Dermis microvascular lymphatic vessel endothelial cell (primary cell): ENCODE data around the gene NPIPB6. TPM values are rescaled to one million over a fixed set of nuclear protein-coding genes. Genes with fewer than 3 reads are reported as not detected.
"Not testable (repeated sequence)": the region's sequence is repeated elsewhere in the genome, so short reads cannot be mapped to it uniquely, and the experiment has no call there.

Experiments used
- DNase-seq, 2 donors: peaks; one replicate each; pipeline versions ENCODE4 v3.0.0 to v3.0.0-alpha.2; 2010; ENCODE audit warnings: low read depth in 2 of 2
- total RNA-seq: library from RNA; depleted of rRNA; stranded (reverse); fragments of >200 nt; gene quantifications from 2 replicates; pipeline ENCODE4 v1.2.1, GENCODE V29; 2014

NPIPB6 gene
- total RNA-seq, result not detected in 2 replicates

GRCh38 chr16:28363408-28363807 lies at the start of gene NPIPB6:
Gene NPIPB6, minus strand, starts transcription at chr16:28363508. Its CDS starts 686 bp downstream, at chr16:28362822.
- DNase-seq, result not testable (repeated sequence)

DNA sequence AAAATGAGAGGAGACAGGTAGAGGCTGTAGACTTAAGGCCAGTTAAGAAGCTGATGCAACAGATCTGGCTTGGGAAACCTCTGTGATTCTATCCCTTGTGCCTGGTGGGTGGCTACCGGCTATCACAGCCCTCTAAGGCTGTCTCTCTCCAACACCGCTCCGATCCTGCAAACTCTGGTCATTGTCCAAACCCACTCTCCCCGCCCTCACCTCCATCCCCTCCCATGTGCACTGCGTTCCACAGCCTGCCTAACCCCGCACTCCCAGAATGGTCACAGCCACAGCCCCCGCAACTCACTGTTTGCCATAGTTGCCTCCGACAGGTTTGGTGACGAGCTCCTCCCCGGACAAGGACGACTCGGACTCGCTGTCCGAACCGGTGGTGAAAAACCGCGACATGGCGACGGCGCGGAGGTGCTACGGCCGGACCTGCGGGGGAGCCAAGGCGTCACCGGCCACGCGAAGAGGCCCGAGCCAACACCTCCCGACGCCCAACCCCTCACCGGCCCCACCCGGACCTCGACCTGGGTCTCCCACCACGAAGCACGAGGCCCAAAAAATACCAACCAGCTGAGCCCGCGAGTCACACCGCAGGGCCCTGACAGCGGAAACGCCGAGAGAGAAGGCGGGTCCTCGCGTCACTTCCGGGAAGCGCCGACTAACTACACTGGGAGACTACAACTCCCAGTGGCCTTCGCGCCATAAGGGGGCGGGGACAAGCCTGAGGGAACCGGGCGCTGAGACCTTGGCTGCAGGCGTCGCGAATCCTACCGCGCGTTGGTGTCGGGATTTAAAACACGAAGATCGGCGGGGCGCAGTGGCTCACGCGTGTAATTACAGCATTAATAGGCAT lies 40.1 kb upstream of the NPIPB6 start, which contains the start of gene EIF3CL:
Gene EIF3CL (minus strand): TSS at position 622 of the 853 bp plus-strand sequence. CDS start 223 bp downstream, at position 399.
- not testable (repeated sequence) for DNase-seq

GRCh38 chr16:28392054-28392453 lies 28.7 kb upstream of the NPIPB6 start:
- not testable (repeated sequence) for DNase-seq

DNA sequence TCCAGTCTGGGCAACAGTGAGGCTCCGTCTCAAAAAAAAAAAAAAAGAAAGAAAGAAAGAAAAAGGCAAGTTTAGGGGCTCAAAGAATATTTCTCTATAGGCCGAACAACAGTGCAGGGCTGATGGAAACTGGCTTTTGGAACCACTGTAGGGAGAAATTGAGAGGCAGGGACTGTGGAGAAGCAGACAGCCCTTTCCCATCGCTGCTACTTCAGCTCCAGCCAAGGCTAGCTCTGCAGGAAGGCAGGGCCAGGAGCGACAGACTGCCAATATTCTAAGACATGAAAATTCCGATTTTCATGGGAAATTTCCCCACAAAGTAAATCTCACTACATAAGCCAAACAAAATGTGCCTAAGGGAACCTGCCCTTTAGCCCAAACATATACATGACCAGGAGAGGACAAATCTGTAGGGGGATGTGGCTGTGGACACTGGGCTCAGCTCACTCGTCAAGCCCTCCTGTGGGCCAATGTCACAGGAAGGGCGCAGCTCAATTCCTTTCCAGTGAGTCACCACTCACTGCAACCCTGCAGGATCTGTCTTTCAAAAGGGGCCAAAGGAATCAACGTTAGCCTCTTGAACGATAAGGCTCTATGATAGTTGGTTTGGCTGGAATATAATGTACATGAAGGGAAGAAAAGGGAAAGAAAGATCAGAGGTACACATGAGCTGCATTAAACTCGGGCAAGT lies 19.0 kb upstream of the NPIPB6 start:
- DNase-seq, result not testable (repeated sequence)

DNA sequence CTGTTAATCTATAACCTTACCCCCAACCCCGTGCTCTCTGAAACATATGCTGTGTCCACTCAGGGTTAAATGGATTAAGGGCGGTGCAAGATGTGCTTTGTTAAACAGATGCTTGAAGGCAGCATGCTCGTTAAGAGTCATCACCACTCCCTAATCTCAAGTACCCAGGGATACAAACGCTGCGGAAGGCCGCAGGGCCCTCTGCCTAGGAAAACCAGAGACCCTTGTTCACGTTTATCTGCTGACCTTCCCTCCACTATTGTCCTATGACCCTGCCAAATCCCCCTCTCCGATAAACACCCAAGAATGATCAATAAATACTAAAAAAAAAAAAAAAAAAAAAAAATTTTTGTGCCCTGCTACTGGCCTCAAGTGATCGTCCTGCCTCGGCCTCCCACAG lies 14.5 kb upstream of the NPIPB6 start:
- not testable (repeated sequence) for DNase-seq

DNA sequence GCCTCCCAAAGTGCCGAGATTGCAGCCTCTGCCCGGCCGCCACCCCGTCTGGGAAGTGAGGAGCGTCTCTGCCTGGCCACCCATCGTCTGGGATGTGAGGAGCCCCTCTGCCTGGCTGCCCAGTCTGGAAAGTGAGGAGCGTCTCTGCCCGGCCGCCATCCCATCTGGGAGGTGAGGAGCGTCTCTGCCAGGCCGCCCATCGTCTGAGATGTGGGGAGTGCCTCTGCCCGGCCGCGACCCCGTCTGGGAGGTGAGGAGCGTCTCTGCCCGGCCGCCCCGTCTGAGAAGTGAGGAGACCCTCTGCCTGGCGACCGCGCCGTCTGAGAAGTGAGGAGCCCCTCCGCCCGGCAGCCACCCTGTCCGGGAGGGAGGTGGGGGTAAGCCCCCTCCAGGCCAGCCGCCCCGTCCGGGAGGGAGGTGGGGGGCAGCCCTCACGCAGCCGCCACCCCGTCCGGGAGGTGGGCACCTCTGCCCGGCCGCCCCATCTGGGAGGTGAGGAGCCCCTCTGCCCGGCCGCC lies 13.9 kb upstream of the NPIPB6 start:
- not testable (repeated sequence) for DNase-seq

DNA sequence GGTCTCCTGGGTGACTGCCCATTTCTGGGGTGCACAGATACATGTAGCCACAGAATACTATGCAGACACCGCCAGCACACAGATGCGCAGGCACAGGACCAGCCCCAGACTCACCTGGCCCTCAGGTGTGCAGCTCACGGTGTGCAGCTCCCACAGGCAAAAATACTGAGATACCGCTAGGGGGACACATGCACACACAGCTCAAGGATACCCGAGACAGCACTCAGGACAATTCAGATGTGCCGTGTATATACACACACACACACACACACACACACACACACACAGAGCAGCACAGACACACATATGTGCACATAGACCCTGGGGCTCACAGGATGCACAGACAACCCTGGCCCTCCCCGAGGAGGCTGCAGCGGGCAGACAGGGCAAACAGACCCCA lies 11.8 kb upstream of the NPIPB6 start:
- not testable (repeated sequence) for DNase-seq

DNA sequence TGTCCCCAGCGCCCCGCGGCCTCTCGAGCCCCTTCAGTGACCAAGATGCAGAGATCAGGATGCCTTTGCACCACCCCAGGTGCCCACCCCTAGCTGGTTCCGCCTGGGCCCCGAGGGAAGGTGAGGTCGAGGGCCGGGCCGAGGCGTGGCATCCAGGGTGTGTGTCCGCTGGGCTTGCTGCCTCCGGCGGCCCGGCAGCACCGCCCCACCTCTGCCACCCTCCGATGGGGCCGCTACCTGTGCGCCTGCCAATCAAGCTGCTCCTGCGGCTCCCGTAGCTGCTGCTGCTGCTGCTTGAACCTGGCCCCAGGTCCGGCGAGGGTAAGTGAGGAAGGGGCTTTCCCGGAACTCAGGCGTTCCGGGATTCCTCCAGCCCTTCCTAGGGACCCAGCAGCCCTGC lies 11.0 kb upstream of the NPIPB6 start:
- not testable (repeated sequence) for DNase-seq

DNA sequence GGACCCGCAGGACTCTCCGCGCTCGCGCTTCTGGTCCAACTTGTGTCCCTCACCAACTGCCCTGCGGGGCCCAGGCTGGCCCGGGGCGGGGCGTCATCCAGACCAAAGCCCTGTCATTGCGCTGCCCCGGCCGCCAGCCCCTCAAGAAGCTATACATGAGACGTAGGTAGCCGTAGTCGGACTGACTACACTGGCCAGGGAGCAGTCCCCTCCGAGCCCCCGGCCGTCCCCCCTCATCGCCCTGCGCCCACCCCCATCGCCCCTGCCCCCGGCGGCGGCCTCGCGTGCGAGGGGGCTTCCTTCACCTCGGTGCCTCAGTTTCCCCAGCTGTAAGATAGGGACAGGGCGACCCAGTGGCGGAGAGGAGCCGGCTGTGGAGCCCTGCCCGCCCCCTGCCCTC lies 4.6 kb upstream of the NPIPB6 start:
- DNase-seq, result not testable (repeated sequence)

GRCh38 chr16:28364268-28365173 lies 1.2 kb upstream of the NPIPB6 start:
- DNase-seq, result not testable (repeated sequence)

- not testable (repeated sequence) for DNase-seq
These were observed 708 bp downstream of the NPIPB6 start for GRCh38 chr16:28362600-28362999.

- DNase-seq, result not testable (repeated sequence)
These were observed 25.1 kb downstream of the NPIPB6 start for GRCh38 chr16:28338230-28338629.

DNA sequence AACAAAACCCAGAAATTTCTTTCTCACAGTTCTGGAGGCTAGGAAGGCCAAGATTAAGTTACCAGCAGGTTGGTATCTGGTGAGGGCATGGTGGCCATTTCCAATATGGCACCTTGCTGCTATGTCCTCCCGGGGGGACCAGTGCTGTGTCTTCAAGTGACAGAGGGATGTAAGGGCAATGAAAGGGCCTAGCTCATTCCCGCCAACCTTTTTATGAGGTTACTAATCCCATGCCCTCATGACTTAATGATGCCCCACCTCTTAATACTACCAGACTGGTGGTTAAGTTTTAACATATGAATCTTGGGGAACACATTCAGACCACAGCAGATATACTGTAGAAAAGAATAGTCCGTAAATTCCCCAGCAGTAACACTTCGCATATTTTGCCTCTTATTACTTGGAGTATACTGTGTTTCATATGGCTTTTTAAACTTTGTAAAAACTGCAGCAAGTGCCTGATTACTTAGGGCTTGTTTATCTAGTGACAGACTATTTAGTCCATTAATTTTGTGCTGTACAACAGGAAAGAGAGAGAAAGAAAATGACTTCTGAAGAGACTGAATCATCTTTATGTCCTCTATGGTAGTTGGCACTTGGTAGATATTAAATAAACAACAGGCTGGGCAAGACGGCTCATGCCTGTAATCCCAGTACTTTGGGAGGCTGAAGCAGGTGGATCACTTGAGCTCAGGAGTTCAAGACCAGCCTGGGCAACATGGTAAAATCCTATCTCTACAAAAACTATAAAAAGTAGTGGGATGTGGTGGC lies 26.2 kb downstream of the NPIPB6 start:
- DNase-seq, result not testable (repeated sequence)

GRCh38 chr16:28335678-28336077 lies 27.6 kb downstream of the NPIPB6 start:
- not testable (repeated sequence) for DNase-seq

DNA sequence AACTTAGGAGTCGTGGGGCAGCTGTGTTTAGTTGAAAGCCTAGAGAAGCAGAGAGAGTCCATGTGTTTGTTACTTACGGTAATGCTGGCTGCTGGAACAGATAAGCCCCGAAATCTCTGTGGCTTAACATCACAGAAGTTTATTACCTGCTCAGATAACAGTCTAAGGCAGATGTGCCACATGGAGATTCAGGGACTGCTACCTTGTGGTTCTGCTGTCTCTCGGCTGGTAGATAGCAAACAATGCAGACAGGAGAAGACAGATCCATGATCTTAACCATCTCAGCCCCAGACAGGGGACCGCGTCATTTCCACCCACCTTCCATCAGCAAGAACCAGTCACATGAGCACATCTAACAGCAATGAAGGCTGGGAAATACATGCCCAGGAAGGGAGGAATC lies 30.7 kb downstream of the NPIPB6 start:
- not testable (repeated sequence) for DNase-seq

GRCh38 chr16:28330981-28331380 lies 32.3 kb downstream of the NPIPB6 start:
- not testable (repeated sequence) for DNase-seq

DNA sequence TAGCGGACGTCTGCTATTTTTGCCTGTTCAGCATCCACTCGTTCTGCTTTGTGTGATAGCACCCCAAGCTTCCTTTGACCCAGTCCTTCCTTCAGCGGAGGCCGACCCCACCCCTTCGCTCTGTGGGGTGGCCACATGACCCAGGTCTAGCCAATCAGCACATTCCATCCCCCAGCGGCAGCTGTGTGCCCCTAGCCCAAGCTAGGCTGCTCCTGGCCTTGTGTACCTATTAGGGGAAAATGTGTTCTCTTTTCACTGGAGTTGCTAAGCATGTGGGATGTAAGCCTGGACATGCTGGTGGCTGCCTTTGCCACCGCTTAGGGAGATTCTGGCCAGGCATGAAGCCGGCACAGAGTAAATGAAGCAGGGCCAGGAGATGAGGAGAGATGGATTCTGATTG lies 33.1 kb downstream of the NPIPB6 start:
- not testable (repeated sequence) for DNase-seq

GRCh38 chr16:28326881-28327610 lies 36.3 kb downstream of the NPIPB6 start:
- DNase-seq, result peak; percentile 27 to 62

- no peak for DNase-seq
These were observed 38.4 kb downstream of the NPIPB6 start for GRCh38 chr16:28324887-28325279.
